Breast epithelium (tissue), 4 donors: ENCODE data around the gene HEATR5A. TPM values are rescaled to one million over a fixed set of nuclear protein-coding genes. Genes with fewer than 3 reads are reported as not detected.

Experiments used
- DNase-seq, 2 donors: peaks; one replicate each; pipeline ENCODE4 v3.0.0-alpha.2; 2019; ENCODE audit warnings: low spot score in 2 of 2
- H3K27ac ChIP-seq, 2 donors: fragments of 200-600 bp; sonication (generic) in 1 of 2; one replicate each; pipeline ENCODE4 v1.5.1; 2016 to 2019; ENCODE audit warnings: mild to moderate bottlenecking in 1 of 2
- H3K27me3 ChIP-seq, 2 donors: fragments of 200-600 bp; sonication (generic) in 1 of 2; one replicate each; pipeline versions ENCODE4 v1.5.1 to v1.6.0; 2017 to 2019; ENCODE audit warnings: control low read depth in 1 of 2, mild to moderate bottlenecking in 1 of 2
- H3K36me3 ChIP-seq: fragments of 200-600 bp; one replicate; pipeline ENCODE4 v1.5.1; 2019
- H3K4me1 ChIP-seq, 2 donors: fragments of 200-600 bp; sonication (generic); one replicate each; pipeline ENCODE4 v1.5.1; 2016 to 2019; ENCODE audit warnings: control low read depth in 1 of 2
- H3K4me3 ChIP-seq, 3 donors: fragments of 200-600 bp; sonication (generic); 1 replicate in 2 of 3; 2 replicates in 1 of 3; pipeline ENCODE4 v1.5.1; 2016 to 2019; ENCODE audit warnings: mild to moderate bottlenecking in 3 of 3, moderate library complexity in 2 of 3
- H3K9me3 ChIP-seq, 2 donors: fragments of 200-600 bp; sonication (generic) in 1 of 2; one replicate each; pipeline ENCODE4 v1.5.1; 2016 to 2019; ENCODE audit warnings: control low read depth in 1 of 2
- CTCF ChIP-seq, 3 donors: fragments of 450-650 bp; IDR thresholded peaks; one replicate each; pipeline ENCODE4 v1.5.1; 2016 to 2017; ENCODE audit warnings: antibody characterized with exemption in 3 of 3, mild to moderate bottlenecking in 3 of 3, moderate library complexity in 3 of 3
- POLR2A ChIP-seq: fragments of 450-650 bp; IDR thresholded peaks from one replicate; pipeline ENCODE4 v1.6.1; 2016; ENCODE audit warnings: antibody characterized with exemption, mild to moderate bottlenecking, moderate library complexity
- POLR2AphosphoS5 ChIP-seq, 3 donors: sonication (generic); formaldehyde crosslinking; IDR thresholded peaks; one replicate each; pipeline ENCODE4 v1.6.1; 2017; ENCODE audit warnings: antibody characterized with exemption in 3 of 3
- intact Hi-C: fragments of 100-400 bp; cut with DNase I; formaldehyde crosslinking; loops from one replicate; pipeline ENCODE4 v1.15.1; 2023; ENCODE audit warnings: low total_unique reads
- total RNA-seq, 3 donors: library from RNA; depleted of rRNA; stranded (reverse); fragments of >200 nt; gene quantifications; one replicate each; pipeline ENCODE4 v1.1.0, GENCODE V29; 2016

Gene HEATR5A
- total RNA-seq, 3 donors from 2014 or later = 24.6 to 43.9 (median 34.7) TPM

GRCh38 chr14:31286456-31287293 lies 133.7 kb downstream of the HEATR5A start:
- no peak for TF ChIP-seq POLR2AphosphoS5 (IDR thresholded peaks at IDR 0.05)
- no peak for TF ChIP-seq POLR2A
- TF ChIP-seq CTCF (IDR thresholded peaks at IDR 0.05) = no peak
- intact Hi-C loops = no loop called here
- DNase-seq = no peak

GRCh38 chr14:31283578-31284252 lies 136.6 kb downstream of the HEATR5A start:
- H3K4me3 ChIP-seq = no peak overlapping the region
- no peak for DNase-seq
- no peaks in the 10 kb centered on the region for H3K36me3 ChIP-seq
- peak overlapping the region in 1 of 2 donors; percentile 56 for H3K27ac ChIP-seq
- TF ChIP-seq POLR2A (no peak), POLR2AphosphoS5 (IDR thresholded peaks at IDR 0.05) (no peak), CTCF (IDR thresholded peaks at IDR 0.05) (no peak)
- peaks cover 0 to 8% of the 10 kb centered on the region in 2 donors for H3K9me3 ChIP-seq
- H3K27me3 ChIP-seq = no peaks in the 10 kb centered on the region
- H3K4me1 ChIP-seq = no peaks in the 10 kb centered on the region
- intact Hi-C loops = no loop called here

More at GRCh38 chr14:31286456-31287293, 133.7 kb downstream of the HEATR5A start:
- Histone ChIP-seq H3K9me3 (no peaks in the 10 kb centered on the region), H3K4me3 (no peak overlapping the region), H3K4me1 (no peaks in the 10 kb centered on the region), H3K36me3 (no peaks in the 10 kb centered on the region), H3K27me3 (no peaks in the 10 kb centered on the region), H3K27ac (no peak overlapping the region)

GRCh38 chr14:31283153-31283552 lies 137.2 kb downstream of the HEATR5A start:
- Histone ChIP-seq H3K27ac (no peak overlapping the region), H3K9me3 (peaks cover 0 to 12% of the 10 kb centered on the region in 2 donors), H3K4me1 (no peaks in the 10 kb centered on the region), H3K4me3 (no peak overlapping the region), H3K36me3 (no peaks in the 10 kb centered on the region), H3K27me3 (no peaks in the 10 kb centered on the region)
- intact Hi-C loops = no loop called here
- TF ChIP-seq POLR2AphosphoS5 (IDR thresholded peaks at IDR 0.05) (no peak), CTCF (IDR thresholded peaks at IDR 0.05) (no peak), POLR2A (no peak)
- DNase-seq = no peak

GRCh38 chr14:31280871-31281220 lies 139.5 kb downstream of the HEATR5A start:
- intact Hi-C loops = no loop called here

More at GRCh38 chr14:31280871-31281220, 139.5 kb downstream of the HEATR5A start:
- no peak overlapping the region for H3K4me3 ChIP-seq
- no peak overlapping the region for H3K27ac ChIP-seq
- no peak for DNase-seq
- no peaks in the 10 kb centered on the region for H3K27me3 ChIP-seq
- H3K4me1 ChIP-seq = no peaks in the 10 kb centered on the region
- TF ChIP-seq POLR2A = no peak
- no peak for TF ChIP-seq POLR2AphosphoS5 (IDR thresholded peaks at IDR 0.05)
- no peak for TF ChIP-seq CTCF (IDR thresholded peaks at IDR 0.05)
- H3K36me3 ChIP-seq = no peaks in the 10 kb centered on the region
- peaks cover 0 to 12% of the 10 kb centered on the region in 2 donors for H3K9me3 ChIP-seq
